SK-N-SH (cell line): ENCODE results near the gene USP32. TPM values are rescaled to one million over a fixed set of nuclear protein-coding genes. Genes with fewer than 3 reads are reported as not detected.

Experiments
- CTCF ChIA-PET: fragments of 300-600, 350-600 bp; formaldehyde crosslinking; extraction: SDS; loops from one replicate; lab custom pipeline; 2021; lab: Yijun Ruan, JAX
- POLR2A ChIA-PET: fragments of 350-600 bp; sonication (Branson Sonifier 250); formaldehyde crosslinking; extraction: SDS; loops from one replicate; lab custom pipeline; 2020; ENCODE audit warnings: antibody characterized with exemption, inconsistent platforms; lab: Yijun Ruan, JAX
- DNase-seq: peaks from one replicate; pipeline ENCODE4 v3.0.0; 2012
- H2AFZ ChIP-seq: fragments of 200-600 bp; sonication (generic); 2 replicates; pipeline ENCODE4 v1.8.1; 2016; ENCODE audit warnings: antibody characterized with exemption, mild to moderate bottlenecking, low read depth
- H3F3A ChIP-seq: fragments of 200-600 bp; sonication (generic); replicated peaks from 2 replicates; pipeline ENCODE3; 2016; ENCODE audit warnings: antibody characterized with exemption, mild to moderate bottlenecking; ENCODE audit not compliant: insufficient read depth
- H3K27ac ChIP-seq, 2 experiments: fragments of 200-500 bp in 1 of 2; fragments of 200-600 bp in 1 of 2; sonication (Bioruptor generic) in 1 of 2; sonication (generic), shearing (Covaris generic) in 1 of 2; 2 replicates each; pipeline versions ENCODE4 v1.5.1 to v1.6.1; 2014 to 2016; ENCODE audit warnings: low read depth in 2 of 2, inconsistent platforms in 1 of 2, low read length in 1 of 2, mild to moderate bottlenecking in 1 of 2, mixed read lengths in 1 of 2
- H3K27me3 ChIP-seq: fragments of 200-600 bp; sonication (generic), shearing (Covaris generic); 2 replicates; pipeline ENCODE4 v1.6.1; 2016; ENCODE audit warnings: mixed run types; ENCODE audit not compliant: insufficient read depth
- H3K36me3 ChIP-seq, 2 experiments: fragments of 200-500 bp in 1 of 2; fragments of 200-600 bp in 1 of 2; sonication (Bioruptor generic) in 1 of 2; sonication (generic) in 1 of 2; replicated peaks in 1 of 2; 2 replicates each; pipeline versions ENCODE3 to v1.5.1; 2014 to 2016; ENCODE audit warnings: low read length in 1 of 2, mild to moderate bottlenecking in 1 of 2; ENCODE audit not compliant: insufficient read depth in 2 of 2, control insufficient read depth in 1 of 2
- H3K4me1 ChIP-seq, 2 experiments: fragments of 200-500 bp in 1 of 2; fragments of 200-600 bp in 1 of 2; sonication (Bioruptor generic) in 1 of 2; sonication (generic), shearing (Covaris generic) in 1 of 2; 2 replicates each; pipeline versions ENCODE4 v1.5.1 to v1.6.1; 2014 to 2016; ENCODE audit warnings: low read depth in 1 of 2, low read length in 1 of 2, mixed run types in 1 of 2; ENCODE audit not compliant: insufficient read depth in 2 of 2, control insufficient read depth in 1 of 2
- H3K4me2 ChIP-seq: fragments of 200-600 bp; sonication (generic), shearing (Covaris generic); 2 replicates; pipeline ENCODE4 v1.6.1; 2017; ENCODE audit warnings: mixed run types
- H3K4me3 ChIP-seq, 2 experiments: fragments of 200-500 bp in 1 of 2; fragments of 200-600 bp in 1 of 2; sonication (Bioruptor generic) in 1 of 2; sonication (generic), shearing (Covaris generic) in 1 of 2; 2 replicates each; pipeline versions ENCODE4 v1.5.1 to v1.8.1; 2014 to 2016; ENCODE audit warnings: low read depth in 2 of 2, inconsistent platforms in 1 of 2, low read length in 1 of 2, mild to moderate bottlenecking in 1 of 2, mixed read lengths in 1 of 2, moderate library complexity in 1 of 2
- H3K79me2 ChIP-seq: fragments of 200-600 bp; sonication (generic); 2 replicates; pipeline ENCODE4 v1.8.1; 2017; ENCODE audit warnings: mild to moderate bottlenecking; ENCODE audit not compliant: insufficient read depth
- H3K9ac ChIP-seq: fragments of 200-600 bp; sonication (generic); 2 replicates; pipeline ENCODE4 v1.6.1; 2017; ENCODE audit warnings: mixed run types
- H3K9me2 ChIP-seq: fragments of 200-600 bp; sonication (generic); 2 replicates; pipeline ENCODE4 v1.6.1; 2017; ENCODE audit warnings: mixed run types
- H3K9me3 ChIP-seq: fragments of 200-600 bp; sonication (generic); 2 replicates; pipeline ENCODE4 v1.6.1; 2017; ENCODE audit warnings: mixed run types, mild to moderate bottlenecking, moderate library complexity
- H4K20me1 ChIP-seq: fragments of 200-600 bp; sonication (generic); 2 replicates; pipeline ENCODE4 v1.6.1; 2017; ENCODE audit warnings: mild to moderate bottlenecking, mixed run types; ENCODE audit not compliant: insufficient read depth
- CTCF ChIP-seq: fragments of 200-600 bp; sonication (generic); IDR thresholded peaks from 2 replicates; pipeline ENCODE4 v1.6.1; 2017; ENCODE audit warnings: antibody characterized with exemption, mild to moderate bottlenecking, moderate library complexity
- EP300 ChIP-seq, 2 experiments: IDR thresholded peaks; 2 replicates each; pipeline versions ENCODE4 v1.4.0 to v1.6.1; 2012; ENCODE audit warnings: borderline replicate concordance in 1 of 2, low read depth in 1 of 2, low read length in 1 of 2
- FOSL2 ChIP-seq: IDR thresholded peaks from 2 replicates; pipeline ENCODE4 v1.4.0; 2012; ENCODE audit warnings: low read depth, mild to moderate bottlenecking, moderate library complexity, borderline replicate concordance
- FOXM1 ChIP-seq: IDR thresholded peaks from 2 replicates; pipeline ENCODE4 v1.4.0; 2012; ENCODE audit warnings: low read depth, mild to moderate bottlenecking
- GATA2 ChIP-seq: sonication (generic); formaldehyde crosslinking; IDR thresholded peaks from 2 replicates; pipeline ENCODE4 v1.5.0; 2020; ENCODE audit warnings: mild to moderate bottlenecking, missing genetic modification reagents
- IRF3 ChIP-seq: fragments of 150-350 bp; IDR thresholded peaks from 2 replicates; pipeline ENCODE4 v1.6.1; 2016; ENCODE audit warnings: mild to moderate bottlenecking, low read depth, low read length
- PBX3 ChIP-seq: IDR thresholded peaks from 2 replicates; pipeline ENCODE4; 2012
- RAD21 ChIP-seq: IDR thresholded peaks from 2 replicates; pipeline ENCODE4 v1.6.1; 2012; ENCODE audit warnings: mild to moderate bottlenecking, low read length
- USF2 ChIP-seq: fragments of 150-350 bp; IDR thresholded peaks from 2 replicates; pipeline ENCODE4 v1.6.1; 2017; ENCODE audit warnings: antibody characterized with exemption, low read length, low read depth, borderline replicate concordance
- ZBTB33 ChIP-seq: IDR thresholded peaks from 2 replicates; pipeline ENCODE4 v1.4.0; 2012; ENCODE audit warnings: low read depth, borderline replicate concordance
- WGBS: methylation state at CpG from one replicate; pipeline ENCODE4 v1.1.6; 2017; ENCODE audit warnings: low lambda C conversion rate; 5-methylcytosine and 5-hydroxymethylcytosine counted together
- polyA plus RNA-seq, 3 experiments: library from polyadenylated mRNA; depleted of rRNA; stranded (reverse); fragments of >200 nt; gene quantifications; 2 replicates each; pipeline ENCODE4 v1.2.3, GENCODE V29; 2012
- TF ChIP-seq, protein P1 (sequence below): IDR thresholded peaks from 2 replicates; pipeline ENCODE4 v1.4.0; 2012; ENCODE audit warnings: low read depth, borderline replicate concordance
- TF ChIP-seq, protein P2 (sequence below): IDR thresholded peaks from 2 replicates; pipeline ENCODE4 v1.4.0; 2012; ENCODE audit warnings: low read depth

USP32 gene
- polyA plus RNA-seq, 1 of the 3 experiments (the other 2 are of a cell fraction): 25.6 TPM

- TF ChIP-seq CTCF (no peak), USF2 (no peak), ZBTB33 (no peak), GATA2 (no peak), FOXM1 (no peak), FOSL2 (no peak), RAD21 (no peak), PBX3 (no peak)
- TF ChIP-seq, protein P1, sequence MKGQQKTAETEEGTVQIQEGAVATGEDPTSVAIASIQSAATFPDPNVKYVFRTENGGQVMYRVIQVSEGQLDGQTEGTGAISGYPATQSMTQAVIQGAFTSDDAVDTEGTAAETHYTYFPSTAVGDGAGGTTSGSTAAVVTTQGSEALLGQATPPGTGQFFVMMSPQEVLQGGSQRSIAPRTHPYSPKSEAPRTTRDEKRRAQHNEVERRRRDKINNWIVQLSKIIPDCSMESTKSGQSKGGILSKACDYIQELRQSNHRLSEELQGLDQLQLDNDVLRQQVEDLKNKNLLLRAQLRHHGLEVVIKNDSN: no peak
Measured at GRCh38 chr17:60426596-60426995, 34.7 kb upstream of the USP32 start (continued).

- Histone ChIP-seq H3K79me2 (no peaks in the 10 kb centered on the region), H3K4me2 (no peak overlapping the region), H3K9me3 (no peaks in the 10 kb centered on the region), H2AFZ (no peak overlapping the region), H3K9me2 (no peaks in the 10 kb centered on the region)
- CTCF ChIA-PET: interaction anchor here (0.6 to 2.6 kb wide), 3 partner anchors 10 to 194 kb away, joined by 3 to 8 read pairs (median 5); no protein-coding TSS in a partner anchor
- POLR2A ChIA-PET: no interaction called here
- TF ChIP-seq EP300 (IDR thresholded peaks at IDR 0.05; ENCODE audit: borderline replicate concordance in 1 of 2, low read depth in 1 of 2, low read length in 1 of 2) (no peak), IRF3 (no peak)
- TF ChIP-seq, protein P2, sequence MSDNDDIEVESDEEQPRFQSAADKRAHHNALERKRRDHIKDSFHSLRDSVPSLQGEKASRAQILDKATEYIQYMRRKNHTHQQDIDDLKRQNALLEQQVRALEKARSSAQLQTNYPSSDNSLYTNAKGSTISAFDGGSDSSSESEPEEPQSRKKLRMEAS: no peak
- TF ChIP-seq, all 33 proteins: peak for 0
- DNase-seq: peak; percentile 14
- Histone ChIP-seq H4K20me1 (no peaks in the 10 kb centered on the region), H3K36me3 (no peaks in the 10 kb centered on the region), H3F3A (no peaks in the 10 kb centered on the region), H3K9ac (no peak overlapping the region), H3K4me3 (no peak overlapping the region), H3K27me3 (no peaks in the 10 kb centered on the region), H3K4me1 (no peaks in the 10 kb centered on the region; a peak in 1 of 4 replicates), H3K27ac (no peak overlapping the region)
- 93% methylated on average over 5 of the region's 6 CpGs for WGBS
Measured at GRCh38 chr17:60425626-60426025, 33.7 kb upstream of the USP32 start.
